Mesenteric fat pad (tissue), 1 donor: ENCODE results near the gene FAM13B. TPM values are rescaled to one million over a fixed set of nuclear protein-coding genes. Genes with fewer than 3 reads are reported as not detected.
A peak's percentile ranks its signal among the peaks of the same experiment; 100 is the strongest.
"Not testable (repeated sequence)": the region's sequence is repeated elsewhere in the genome, so short reads cannot be mapped to it uniquely, and the experiment has no call there.

Experiments used
- DNase-seq: peaks from one replicate; pipeline ENCODE4 v3.0.0-alpha.2; 2020; ENCODE audit warnings: low spot score
- long read RNA-seq: library from polyadenylated mRNA; unstranded; transcript quantifications from one replicate; pipeline ENCODE4 v2.0.0, GENCODE V29; 2020
- total RNA-seq: library from RNA; stranded (reverse); fragmentation: NEBNext Ultra II Directional; extraction: Animal tissue kit (Norgen Biotek cat#: 25700); gene quantifications from one replicate; pipeline ENCODE4 v1.2.1, GENCODE V29; 2021
- donor health status: DM: yes; HTN: yes; CAD: no.

Gene FAM13B
- total RNA-seq: 39.3 TPM
- long read RNA-seq, full-length matches to known transcripts: 8 of 45 reads
- long read RNA-seq, partial matches to known transcripts: 14 of 45 reads
- long read RNA-seq, other reads (novel, unspliced or antisense): 23 of 45 reads

DNA sequence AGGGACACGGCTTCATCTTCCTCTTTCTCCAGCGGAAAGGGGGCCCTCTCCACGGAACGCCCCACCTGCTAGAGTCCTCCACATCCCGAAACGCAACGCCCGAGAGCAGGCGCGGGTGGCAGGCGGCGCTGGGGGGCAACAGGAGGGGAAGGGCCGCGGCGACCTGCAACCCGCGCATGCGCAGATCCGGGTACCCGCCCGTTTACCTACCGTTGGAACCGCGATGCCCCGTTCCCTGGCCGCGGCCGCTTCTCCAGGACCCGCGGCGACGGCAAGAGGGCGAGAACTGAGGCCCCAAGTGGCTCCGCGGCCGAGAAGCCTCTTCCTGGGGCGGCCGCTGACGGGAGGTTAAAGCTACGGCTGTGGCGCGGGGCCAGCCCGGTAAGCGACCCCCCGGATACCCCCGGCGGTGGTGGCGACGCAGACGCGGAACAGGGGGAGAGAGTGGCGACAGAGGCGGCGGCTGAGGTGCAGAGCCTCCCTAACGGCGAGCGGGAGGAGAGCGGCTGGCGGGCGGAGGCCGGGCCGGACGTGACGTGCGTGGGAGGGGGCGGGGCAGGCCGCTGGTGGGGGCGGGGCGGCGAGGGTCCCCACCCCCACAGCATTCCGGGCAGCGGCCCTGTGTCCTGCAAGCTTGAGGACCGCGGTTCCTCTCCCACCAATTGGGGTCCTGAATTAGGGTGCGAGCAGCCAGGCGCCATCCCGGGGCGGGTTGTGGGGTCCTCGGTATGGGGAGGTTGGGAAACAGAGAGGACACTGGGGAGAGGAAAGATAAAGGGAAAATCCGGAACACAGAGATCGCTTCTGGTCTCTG, at the start of gene FAM13B:
Gene FAM13B (minus strand): TSS at position 508 of the 814 bp plus-strand sequence. CDS start 13,968 bp downstream, outside the sequence.
- DNase-seq: peak; percentile 93

DNA sequence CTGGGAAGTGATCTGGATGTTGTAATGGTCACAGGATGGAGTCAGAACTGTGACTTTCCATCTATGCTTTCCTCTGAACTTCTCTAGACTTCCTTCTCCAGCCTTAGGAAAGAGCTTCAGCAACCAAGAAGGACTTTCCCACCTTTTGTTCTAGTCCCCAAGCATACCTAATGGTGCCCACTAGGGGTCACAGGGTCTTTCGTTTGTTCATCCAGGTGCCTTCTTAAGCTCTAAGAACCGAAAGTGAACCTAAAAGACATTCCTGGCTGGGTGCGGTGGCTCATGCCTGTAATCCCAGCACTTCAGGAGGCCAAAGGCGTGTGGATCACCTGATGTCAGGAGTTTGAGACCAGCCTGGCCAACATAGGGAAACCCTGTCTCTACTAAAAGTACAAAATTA, 49.2 kb upstream of the FAM13B start:
- no peak for DNase-seq

DNA sequence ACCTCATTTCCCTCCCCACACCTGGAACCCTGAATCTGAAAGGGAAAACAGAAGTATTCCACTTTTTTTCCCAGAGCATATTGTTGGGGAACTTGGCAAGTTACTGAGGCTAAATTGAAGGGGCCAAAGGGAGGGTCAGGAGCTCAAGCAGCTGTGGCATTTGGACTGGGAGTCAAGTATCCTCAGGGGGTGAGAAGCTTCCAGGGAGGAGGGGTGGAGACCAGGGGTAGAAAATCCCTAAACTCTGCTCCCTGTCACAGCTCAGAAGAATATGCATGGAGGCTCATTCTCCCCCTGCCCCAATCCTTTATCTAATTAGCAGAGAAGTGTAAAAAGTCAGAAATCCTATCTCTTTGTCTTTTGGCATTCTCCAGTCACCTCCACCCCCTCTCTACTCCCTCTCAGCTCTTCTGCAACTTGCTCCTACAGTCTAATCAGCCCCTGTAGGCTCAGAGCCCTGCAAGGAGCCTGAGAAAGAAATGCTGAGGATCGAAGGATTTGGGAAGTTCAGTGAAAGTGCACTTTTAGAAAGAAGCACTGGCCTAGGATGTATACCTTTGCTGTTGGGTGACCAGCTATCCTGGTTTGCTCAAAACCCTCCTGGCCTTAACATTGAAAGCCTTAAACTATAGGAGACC, 45.2 kb upstream of the FAM13B start:
- no peak for DNase-seq

DNA sequence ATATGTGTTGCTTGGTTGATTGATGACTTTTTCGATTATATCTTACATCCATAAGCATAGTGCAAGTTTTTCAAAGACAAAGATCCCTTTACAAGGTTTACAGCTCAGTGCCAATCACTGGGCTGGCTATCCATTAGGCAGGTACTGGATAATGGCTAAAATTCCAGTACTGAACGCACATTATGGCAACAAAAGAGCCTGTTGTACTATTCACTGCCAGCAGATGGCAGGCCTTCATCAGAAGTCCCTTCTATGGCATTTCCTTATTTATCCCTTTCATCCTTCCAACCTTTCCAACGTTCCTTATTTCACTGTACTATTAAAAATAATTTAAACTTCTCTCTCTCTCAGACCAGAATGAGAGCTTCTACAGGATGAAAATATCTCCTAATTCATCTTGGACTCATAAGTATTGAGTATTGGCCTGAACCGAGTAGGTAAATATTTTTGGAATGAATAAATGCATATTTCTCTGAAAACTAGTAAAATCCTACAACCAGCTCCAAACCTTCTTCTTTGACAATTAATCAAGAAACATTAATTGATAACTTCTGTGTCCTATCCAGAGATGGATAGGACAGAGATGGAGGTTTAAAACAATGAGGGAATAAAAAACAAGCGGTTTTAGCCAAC, 44.3 kb upstream of the FAM13B start:
- DNase-seq: no peak

DNA sequence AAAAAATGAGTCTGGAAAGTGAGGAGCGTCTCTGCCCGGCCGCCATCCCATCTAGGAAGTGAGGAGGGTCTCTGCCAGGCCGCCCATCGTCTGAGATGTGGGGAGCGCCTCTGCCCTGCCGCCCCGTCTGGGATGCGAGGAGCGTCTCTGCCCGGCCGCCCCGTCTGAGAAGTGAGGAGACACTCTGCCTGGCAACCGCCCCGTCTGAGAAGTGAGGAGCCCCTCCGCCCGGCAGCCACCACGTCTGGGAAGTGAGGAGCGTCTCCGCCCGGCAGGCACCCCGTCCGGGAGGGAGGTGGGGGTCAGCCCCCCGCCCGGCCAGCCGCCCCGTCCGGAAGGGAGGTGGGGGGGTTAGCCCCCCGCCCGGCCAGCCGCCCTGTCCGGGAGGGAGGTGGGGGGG, 37.1 kb upstream of the FAM13B start:
- DNase-seq: not testable (repeated sequence)

DNA sequence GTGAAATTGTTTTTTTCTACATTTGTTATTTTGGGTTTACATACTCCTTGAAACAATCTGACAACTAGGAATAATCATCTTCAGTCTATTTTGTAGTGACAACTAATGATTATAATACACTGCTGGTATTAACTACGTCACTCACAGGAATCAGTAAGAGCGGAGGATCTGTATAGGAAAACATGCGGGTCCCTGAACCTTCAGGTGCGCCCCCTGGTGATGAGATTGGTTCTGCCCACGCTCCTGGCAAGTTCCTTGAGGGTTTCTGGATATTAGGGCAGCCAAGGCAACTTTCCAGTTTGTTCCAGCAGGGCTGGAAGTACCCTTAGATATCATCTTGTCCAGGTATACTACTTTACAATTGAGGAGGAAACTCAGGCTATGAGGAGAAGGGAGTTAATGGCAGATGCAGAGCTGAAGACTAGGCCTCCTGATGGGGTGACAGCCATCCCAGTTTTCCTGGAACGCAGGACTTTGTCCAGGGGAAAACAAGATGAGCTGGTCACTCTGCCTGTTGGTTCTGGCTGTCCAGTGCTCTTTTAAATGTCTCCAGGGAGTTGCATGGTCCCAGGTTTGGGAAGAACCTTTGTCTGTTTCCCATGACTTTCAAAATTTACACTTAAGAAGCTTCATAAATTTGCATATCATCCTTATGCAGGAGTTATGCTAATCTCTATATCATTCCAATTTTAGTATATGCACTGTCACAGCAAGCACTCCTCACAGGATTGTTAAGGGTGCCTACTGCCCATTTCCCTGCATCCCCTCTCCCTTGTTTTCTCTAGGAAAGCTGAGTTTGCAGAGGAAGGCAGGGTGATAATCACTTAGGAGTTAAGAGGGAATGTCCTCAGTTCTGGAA, 36.1 kb upstream of the FAM13B start:
- DNase-seq: no peak

DNA sequence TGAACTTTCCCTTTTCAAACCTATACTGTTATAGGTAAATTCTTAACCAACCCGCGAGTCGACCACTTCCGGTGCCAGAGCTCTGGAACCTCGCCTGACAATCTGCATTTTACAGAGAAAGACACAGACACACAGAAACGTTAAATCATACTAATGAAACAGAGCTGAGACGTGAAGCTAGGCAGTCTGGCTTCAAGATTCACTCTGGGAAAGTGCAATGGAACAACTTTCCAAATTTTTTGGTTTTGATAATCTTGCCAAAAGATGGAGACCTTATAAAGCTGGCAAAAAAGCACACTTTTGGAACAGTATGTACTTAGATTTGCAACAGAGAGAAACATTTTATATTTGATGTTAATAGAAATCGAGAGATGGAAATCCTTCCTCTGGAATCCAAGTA, 35.1 kb upstream of the FAM13B start:
- no peak for DNase-seq

DNA sequence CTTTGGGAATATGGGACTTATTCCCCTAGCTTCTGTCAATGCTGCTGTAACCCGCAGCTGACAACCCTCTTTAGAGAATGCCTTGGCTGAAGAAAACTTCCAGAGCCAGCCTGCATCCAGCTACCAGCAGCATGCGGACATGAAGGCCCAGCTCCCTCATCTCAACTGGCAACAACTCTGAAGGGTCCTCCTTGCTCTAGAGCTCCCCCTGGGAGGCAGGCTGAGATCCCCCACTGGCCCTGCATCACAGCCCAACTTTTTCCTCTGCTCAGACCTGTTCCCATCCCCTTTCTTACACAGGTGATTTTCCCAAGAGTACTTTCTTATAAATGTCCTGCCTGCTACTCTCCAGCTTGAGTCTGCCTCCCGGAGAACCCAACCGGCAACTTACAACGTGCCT, 32.2 kb upstream of the FAM13B start:
- DNase-seq: peak; percentile 53

DNA sequence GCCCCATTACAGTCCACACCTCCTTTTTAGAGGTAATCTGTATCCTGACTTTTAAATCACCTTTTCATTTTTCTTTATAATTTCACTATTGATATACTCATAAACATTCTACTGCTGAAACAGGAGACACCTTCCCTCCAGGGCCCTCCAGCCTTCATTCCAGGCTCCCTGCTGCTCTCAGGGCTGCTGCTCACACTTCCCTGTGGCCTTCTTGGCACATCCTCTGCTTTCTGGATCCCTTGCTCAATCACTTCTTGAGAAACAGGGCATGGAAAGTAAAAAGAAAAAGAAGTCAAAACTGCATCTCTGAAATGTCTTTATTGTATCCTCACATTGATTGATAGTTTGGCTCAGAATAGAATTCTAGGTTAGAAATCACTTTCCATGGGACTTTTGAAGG, 31.6 kb upstream of the FAM13B start:
- DNase-seq: no peak

DNA sequence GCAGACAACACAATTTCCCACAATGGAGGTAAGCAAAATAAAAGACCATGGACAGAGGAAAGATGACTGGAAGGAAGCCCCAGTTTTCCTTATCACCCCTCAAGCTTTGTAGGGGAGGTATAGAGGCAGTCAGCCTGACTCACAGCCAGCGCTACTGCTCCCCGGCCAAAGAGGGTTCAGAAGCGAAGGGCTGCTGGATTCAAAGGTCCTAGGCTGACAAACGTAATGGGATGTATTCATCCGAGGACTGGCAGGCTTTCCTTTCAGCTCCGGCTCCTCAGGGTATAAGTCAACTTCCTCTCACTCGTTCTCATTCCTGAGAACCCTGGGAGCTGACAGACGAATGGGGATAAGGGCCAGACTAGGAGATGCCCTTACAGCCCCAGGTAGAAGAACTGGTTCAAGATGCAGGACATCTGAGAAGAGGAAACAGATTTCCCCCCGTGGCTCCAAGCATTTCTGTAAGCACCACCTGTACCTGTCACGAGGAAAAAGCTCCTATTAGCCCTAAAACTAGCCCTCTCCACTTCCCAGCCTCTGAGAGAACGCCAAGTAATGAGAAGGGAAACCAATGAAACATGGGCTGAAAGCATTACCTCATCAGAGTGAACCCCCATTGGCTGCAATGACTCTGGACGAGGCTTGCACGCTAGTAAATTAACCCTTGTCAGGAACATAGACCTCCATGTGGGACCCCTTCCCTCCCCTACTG, 22.1 kb upstream of the FAM13B start:
- no peak for DNase-seq

DNA sequence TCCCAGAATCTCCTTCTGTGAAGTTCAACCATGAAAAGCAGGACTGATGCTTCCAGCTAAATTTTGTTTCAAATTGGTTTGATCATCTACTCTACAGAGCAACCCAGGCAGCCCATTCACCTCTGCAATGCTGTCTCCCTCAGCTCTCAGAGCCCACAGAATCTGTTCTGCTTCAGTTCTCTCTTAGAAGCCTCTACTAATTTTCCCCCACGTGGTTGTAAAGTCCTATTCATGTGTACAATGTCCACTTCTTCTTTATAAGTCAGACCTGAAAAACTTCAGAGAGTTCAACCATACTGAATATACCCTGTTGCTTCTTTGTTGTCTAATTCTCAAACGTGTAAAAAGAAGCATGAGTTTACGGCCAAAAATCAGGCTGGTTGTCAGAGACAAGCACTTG, 21.3 kb upstream of the FAM13B start:
- DNase-seq: no peak

DNA sequence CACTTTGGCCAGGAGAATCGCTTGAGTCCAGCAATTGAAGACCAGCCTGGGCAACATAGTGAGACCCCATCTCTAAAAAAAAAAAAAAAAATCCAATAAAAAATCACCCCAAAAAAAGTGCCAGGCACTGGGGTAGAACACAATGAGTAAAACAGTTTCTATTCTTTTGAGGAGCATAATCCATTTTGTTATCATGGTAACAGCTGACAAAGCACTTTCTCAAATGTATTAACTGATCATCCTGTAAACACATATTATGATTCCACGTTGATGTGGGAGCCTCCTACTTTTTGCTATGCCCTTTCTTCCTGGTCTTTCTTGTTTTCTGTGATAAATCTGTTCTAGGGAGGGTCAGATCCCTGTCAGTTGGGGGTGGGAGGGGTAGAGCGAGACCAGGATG, 20.7 kb upstream of the FAM13B start:
- DNase-seq: no peak

DNA sequence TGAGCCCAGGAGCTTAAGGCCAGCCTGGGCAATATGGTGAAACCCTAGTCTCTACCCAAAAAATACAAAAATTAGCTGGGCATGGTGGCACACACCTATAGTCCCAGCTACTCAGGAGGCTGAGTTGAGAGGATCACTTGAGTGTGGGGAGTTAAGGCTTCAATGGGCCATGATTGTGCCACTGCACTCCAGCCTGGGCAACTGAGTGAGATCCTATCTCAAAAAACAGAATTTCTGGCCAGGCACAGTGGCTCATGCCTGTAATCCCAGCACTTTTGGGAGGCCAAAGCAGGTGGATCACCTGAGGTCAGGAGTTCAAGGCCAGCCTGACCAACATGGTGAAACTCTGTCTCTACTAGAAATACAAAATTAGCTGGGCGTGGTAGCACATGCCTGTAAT, 19.8 kb upstream of the FAM13B start:
- DNase-seq: not testable (repeated sequence)

DNA sequence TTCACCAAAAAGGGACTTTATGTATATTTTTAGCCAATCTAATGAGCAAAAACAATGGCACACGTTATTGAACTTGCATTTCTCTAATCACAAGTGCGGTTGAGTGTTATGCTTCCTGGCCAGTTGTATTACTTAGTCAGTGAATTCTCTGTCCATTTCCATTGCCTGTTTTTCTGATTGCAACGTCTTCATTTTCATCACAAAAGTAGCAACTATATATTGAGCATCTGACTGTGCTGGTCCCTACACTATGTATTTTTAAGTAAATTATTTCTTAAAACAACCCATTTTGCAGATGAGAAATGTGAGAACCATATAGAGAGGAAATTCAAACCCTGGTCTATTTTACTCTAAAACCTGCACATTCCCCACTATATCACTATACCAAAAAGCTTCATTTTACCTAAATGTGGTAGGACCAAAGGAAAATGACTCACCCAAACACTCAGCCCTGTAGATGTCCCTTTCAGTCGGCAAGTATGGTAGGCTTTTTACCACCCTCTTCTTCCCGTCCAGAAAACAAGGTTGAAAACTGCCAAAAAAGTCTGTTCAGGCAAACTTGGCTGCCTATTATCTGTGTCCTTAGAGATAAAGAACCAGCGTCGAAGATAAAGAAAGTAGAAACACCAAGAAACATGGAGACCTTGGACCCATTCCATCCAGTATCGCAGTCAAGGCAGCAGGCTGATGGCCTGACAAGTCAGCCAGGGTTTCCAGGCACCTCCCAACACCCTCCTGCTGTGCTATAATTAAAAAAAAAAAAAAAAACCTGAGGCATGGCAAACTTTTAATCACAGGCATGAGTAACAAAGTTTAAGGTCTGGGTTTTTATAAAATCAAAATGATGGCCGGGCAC, 18.8 kb upstream of the FAM13B start:
- no peak for DNase-seq

DNA sequence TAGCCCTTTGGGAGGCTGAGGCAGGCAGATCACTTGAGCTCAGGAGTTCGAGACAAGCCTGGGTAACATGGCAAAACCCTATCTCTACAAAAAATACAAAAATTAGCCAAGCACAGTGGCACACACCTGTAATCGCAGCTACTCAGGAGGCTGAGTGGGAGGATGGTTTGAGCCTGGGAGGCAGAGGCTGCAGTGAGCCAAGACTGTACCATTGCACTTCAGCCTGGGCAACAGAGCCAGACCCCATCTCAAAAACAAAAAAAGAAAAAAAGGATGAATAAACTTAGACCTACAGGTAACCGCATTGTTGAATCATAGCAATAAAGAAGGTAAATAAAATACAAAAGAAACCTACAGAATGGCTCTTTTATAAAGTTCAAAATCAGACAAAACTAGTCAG, 12.4 kb upstream of the FAM13B start:
- not testable (repeated sequence) for DNase-seq

DNA sequence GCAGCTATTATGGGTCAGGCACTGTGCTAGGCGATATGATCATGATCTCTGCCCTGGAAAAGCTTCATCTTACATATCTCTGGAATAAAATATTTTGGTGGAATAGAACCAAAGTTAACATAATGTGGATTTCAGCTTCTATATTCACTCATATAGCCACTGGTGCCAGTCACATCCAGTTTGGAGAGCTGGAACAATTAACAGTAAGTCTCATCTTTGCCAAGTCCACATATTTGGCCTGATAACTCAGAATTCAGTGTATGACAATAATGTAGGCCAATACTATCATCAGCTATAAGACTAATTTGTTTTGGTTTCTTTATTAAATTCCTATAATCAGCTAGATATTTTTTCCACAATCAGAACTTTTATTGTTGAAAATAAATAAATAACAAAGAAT, 5.9 kb upstream of the FAM13B start:
- no peak for DNase-seq

DNA sequence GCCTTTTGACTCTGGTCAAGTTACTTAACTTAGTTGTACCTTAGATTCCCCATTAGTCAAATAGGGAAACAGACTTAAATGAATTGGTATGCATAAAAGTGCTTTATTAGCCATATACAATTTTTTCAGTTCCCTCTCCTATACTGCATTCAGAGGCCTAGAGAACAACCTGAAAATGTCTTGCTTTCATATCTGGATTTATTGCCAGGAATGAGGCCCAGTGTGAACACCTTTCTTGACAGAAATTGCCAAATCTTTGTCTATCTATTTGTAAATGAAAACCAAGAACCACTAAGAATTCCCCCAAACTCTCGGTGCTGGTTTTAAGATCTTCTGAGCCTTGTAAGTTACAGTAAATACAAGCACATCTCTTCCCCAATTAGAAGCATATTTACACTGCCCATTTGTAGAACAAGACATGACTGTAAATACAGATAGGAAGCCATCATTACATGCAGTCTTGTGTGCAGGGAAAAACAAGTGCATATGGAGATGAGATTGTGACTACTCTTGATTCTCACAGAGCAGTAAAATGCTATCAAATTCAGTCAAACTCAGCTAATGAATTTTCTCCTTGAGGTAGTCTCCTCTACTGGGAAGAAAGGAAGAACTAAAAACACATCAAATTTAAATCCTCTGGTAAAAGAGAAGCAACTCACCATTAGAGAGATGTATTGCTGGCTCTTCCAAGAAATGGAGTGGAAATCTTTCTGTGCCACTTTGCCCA, 5.2 kb upstream of the FAM13B start:
- no peak for DNase-seq

DNA sequence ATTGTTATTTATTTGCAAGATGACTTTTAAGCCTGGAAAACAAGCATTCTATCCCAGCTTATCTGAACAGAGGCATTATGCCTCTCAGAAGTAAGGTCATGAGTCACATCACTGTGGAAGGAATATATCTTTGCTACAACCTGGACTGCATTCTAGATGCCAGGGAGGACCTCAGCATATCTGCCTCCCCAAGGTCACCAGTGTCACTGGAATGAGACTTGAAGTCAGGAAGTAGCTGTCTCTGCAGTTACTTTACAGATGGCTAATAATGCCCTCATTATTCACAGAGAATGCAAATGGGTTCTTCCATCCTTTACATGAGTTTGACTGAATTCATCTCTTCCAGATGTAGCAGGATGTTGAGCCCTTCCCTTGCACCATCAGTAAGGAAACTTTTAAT, 4.4 kb upstream of the FAM13B start:
- no peak for DNase-seq
